HG02610 (cell line): Measurements from ENCODE around the gene BTRC.

Experiments used
- ATAC-seq: cut with Tn5 transposase; IDR thresholded peaks from one replicate; pipeline ENCODE4 v1.9.1; 2021; ENCODE audit warnings: mild to moderate bottlenecking, moderate library complexity; ENCODE audit not compliant: unreplicated experiment

Gene BTRC

DNA sequence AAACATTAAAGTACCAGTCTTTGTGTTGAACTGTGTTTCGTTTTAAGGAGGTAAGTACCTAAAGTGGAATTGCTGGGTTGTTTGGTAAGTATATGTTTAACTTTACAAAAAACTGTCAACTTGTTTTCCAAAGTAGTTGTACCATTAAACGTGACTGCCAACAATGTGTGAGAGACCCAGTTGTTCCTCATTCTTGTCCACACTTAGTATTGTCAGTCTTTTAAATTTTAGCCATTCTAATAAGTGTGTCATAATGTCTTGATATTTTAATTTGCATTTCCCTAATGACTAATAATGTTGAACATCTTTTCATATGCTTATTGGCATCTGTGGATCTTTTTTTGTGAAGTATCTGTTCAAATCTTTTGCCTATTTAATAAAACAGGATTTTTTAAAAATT lies 159.8 kb downstream of the BTRC start:
- no peak for ATAC-seq

DNA sequence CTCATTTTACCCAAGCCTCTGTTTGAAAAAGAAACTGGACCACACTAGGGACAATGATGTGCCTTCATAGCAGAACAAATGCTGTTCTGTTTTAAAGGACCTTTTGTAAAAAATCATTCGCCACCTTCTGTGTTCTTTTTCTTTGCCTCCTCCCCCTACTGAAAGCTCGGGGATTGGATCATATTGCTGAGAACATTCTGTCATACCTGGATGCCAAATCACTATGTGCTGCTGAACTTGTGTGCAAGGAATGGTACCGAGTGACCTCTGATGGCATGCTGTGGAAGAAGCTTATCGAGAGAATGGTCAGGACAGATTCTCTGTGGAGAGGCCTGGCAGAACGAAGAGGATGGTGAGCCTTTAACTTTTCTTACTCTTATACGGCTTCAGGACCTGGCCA lies 171.9 kb downstream of the BTRC start:
- ATAC-seq = no peak

DNA sequence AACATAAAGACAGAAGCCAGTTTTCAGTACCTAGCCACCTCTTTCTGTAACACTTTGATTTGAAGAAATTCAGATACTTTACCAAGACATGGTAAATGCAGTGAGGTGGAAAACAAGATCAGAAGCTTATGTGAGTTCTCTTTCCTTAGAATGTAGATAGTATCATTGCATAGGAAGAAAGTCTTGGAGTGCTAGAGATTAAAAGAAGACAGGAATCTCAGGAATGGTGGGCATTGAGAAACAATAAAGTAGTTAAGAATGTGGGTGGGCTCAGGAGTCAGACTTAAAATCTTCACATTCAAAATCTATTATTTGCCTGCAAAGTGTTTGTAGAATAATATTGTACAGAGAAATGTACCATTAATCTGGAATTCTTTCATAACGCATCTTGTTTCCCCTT lies 175.2 kb downstream of the BTRC start:
- no peak for ATAC-seq

DNA sequence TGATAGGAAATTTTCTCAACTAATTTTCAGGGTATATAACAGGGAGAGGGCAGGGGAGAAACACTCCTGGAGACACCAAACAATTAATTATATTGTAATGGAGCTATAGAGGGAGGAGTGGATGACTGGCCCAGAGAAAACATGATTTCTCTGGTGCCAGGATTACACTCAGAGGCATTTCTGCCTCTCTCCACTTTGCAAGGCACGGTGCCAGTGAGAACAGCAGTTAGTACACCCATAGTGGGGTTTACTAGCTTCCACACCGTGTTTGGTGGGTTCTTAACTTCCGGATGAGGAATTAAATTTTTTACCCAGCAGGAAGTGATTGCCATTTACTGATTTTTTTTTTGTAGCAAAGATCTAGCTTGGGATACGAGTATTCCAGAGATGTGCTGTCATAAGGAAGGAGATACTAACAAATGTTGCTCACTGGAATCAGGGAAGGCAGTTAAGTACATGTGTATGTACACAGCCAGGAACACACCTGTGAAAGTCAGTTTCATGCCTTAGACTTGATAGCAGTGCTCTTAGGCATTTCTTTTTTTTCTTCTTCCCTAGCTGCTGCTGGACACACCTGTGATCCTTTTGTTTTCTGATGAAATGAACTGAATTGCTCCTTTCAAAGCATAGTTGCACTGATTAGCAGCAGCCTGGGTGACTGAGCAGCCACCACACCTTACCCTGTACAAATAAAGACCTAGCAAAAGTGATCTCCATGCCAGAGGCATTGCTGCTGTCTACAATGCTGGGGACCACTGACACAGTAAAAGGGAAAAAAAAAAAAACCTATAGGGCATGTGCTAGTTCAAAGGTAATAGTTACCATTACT lies 176.0 kb downstream of the BTRC start:
- ATAC-seq = no peak

DNA sequence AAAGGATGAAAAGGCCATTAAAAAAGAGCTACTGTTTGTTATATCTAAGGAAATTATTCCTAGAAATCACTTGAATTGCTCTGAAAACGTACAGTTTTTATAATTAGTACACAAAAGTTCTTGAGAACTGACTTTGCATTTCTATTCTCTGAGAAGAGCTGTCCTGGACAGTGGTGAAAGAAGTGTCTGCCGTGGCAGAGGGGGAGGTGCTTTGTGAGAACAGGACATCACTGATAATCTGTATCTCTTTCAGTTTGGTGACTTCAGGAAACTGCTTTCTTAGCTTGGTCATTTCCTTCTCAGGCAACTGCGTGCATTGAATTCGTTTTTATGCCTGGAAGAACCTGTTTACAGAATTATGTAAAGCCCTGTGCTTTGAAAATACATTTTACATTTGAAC lies 182.0 kb downstream of the BTRC start:
- peak; percentile 50 for ATAC-seq

DNA sequence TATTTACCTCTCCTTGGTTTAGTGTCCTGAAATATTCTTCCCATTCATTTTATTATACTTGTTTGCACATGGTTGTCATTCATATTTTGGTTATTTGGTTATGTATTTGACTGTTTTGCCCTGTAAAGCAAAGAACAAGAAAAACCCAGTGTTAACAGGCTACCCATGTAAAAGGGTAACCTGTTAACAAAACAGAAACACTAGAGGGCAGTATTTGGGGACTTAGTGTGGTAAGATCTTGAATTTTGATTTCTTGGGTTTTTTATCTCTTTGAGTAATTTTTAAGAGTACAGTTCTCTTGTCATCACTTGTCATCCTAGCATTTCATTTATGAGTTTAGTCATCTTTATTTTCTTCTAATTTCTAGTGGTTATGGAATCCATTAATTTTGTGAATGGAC lies 182.8 kb downstream of the BTRC start:
- no peak for ATAC-seq

DNA sequence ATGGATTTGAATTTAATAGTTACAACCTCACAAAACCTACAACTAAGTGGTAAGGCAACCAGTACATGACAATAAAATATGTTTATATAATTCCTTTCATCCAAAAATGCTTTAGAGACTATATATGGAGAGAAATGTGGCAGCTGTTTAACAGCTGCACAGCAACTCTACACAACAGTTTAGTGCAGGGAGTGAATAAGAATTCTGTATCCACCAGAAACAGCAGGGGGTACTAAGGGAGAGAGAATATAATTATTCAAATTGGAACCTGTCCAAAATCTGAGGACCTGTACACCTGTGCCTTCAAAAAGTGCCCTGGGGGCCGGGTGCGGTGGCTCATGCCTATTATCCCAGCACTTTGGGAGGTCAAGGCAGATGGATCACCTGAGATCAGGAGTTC lies 184.5 kb downstream of the BTRC start:
- no peak for ATAC-seq

DNA sequence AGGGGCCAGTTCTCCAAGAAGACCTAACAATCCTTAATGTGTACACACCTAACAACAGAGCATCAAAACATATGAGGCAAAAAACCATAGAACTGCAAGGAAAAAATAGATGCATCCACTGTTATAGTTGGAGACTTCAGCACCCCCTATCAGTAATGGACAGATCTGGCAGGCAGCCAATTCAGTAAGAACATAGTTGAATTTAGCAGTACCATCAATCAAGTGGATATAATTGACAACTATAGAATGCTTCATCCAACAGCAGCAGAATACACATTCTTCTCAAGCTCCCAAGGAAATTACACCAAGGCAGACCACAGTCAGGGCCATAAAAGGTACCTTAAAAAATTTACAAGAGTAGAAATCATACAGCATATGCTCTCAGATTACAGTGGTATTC lies 191.9 kb downstream of the BTRC start:
- ATAC-seq = no peak

DNA sequence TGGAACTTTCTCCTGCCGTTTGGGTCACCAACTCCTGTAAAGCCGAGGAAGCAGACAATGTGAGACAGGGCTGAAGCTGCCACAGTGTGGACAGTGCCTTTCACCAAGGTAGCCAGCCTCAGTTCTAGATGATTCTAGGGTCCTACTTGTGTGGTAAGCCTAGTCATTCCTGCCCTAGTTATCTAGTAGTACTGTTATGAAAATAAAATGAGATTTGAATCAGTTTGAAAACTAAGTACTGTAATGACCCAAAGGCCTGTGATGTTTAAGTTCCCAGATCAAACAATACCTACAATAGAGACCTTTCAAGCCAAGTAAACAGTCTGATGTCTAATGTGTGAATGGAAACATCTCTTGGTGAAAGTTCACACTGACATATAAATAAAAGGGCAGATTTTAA lies 197.0 kb downstream of the BTRC start:
- ATAC-seq = no peak

DNA sequence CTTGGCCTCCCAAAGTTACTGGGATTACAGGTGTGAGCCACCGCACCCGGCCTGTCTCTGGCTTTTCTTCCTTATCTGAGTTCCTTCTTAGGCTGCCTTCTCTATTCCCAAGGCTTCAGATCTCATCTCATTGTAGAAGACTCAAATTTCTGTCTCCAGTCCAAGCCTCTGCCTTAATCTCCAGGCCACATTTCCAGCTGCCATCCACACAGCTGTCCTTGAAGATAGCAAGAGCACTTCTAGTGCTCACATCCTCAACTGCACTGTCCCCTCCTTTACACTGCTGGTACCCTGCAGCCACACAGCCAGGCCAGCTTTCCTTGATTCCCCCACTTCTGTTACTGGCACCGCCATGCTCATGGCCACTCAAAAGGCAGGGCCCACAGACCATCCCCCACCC lies 198.5 kb downstream of the BTRC start:
- no peak for ATAC-seq

DNA sequence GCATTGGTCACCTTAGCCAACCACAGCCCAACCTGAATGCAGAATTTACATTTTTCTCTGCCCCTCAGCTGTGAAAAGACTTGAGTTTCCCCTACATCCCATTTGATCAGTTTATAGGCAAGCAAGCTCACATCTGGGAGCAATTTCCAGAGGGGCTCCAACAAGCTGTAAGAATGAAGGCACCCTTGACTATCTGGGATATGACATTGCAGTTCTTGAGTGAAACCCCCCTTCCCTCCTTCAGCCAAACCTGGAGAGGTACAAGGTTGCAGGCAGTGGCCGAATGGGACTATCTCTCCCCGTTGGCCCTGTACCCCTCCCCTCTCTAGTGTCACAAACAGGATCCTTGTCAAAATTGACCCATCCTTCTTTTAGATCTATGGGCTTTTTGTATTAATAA lies 203.6 kb downstream of the BTRC start:
- no peak for ATAC-seq

DNA sequence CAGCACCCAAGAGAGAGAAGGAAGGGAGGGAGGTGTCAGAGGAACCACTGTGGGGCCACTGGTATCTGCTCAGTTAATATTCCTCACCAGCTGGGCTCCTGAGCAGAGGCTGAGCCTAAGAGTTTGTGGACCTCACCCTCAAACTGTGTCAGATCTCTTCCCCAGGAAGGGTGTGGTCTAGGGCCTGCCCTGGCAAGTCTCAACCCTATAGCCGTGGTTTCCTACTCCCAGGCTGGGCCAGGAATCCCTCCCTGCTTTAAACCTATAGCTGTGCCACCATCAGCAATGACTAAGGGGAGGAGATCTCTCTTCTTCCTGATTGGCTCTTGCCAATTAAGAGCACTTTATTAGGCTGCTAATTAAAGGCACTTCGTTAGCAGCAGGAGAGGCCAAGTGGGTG lies 204.2 kb downstream of the BTRC start:
- ATAC-seq = no peak

DNA sequence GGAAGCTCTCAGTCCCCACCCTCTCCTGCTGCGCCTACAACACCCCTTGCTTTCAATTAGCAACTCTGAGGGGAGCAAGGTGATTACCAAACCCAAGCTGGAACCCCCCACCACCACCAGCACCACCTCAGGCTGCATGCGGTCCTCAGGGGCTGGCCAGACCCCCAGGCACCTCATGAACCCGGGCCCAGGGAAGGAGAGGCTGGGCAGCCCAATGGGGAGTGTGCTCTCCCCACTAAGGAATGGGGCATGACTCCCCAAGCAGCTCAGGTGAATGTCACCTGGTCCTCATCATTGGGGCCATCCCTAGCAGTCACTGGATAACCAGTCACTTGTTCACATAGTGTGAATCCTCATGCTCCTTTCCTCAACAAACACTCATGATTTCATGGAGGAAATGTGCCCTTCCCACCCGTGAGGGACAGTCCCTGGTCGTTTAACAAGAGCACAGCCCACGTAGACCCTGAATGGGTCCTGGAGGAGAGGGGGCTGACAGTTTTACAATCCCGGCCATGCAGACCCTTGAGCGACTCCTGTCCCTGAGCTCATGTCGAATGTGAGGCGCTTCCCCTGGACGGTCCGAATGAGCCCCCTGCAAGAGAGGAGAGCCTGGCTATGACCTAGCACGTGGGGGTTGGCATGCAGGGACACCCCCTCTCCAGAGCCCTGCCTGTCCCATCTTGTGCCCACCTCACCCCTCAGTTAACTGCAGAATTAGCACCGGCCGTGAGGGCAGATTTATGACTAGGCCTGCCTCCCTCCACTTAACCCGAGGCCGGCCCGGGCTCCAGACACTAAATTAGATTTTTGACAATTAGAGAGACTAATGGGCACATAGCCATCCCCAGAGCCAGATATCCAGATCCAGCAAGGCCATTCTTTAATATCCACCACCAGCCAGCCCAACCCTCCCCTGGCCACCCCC lies 205.0 kb downstream of the BTRC start:
- no peak for ATAC-seq

DNA sequence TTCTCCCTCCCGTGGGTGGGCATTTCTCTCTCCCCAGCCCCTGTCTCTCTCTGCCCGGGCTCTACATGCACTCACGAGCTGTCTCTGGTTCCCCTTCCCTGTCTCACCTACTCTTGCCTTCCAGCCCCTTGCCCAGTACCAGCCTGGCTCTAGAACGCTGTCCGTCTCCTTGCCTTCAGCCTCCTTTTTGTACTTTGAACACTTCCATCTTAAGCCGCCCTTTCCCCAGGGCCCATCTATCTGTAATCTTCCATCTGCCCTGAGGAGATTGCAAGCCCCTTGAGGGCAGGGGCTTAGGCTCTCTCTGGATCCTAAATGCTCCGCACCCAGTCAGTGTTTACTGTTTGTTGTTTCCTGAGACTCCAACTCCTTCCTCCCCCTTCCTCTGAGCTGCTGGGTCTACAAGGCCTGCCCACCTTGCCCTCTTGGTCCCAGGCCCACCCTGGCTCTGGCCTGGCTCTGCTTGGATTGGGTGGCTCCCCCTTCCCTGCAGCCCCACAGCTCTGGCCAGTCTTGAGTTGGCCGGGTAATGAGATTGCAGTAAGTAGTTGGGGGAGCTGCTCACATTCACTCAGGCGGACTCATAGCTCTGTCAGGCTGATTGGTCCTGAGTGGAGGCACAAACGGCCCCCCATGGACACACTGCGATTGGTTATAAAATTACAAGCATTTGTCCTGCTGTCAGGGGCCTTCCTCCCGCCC lies 205.8 kb downstream of the BTRC start:
- ATAC-seq = no peak

DNA sequence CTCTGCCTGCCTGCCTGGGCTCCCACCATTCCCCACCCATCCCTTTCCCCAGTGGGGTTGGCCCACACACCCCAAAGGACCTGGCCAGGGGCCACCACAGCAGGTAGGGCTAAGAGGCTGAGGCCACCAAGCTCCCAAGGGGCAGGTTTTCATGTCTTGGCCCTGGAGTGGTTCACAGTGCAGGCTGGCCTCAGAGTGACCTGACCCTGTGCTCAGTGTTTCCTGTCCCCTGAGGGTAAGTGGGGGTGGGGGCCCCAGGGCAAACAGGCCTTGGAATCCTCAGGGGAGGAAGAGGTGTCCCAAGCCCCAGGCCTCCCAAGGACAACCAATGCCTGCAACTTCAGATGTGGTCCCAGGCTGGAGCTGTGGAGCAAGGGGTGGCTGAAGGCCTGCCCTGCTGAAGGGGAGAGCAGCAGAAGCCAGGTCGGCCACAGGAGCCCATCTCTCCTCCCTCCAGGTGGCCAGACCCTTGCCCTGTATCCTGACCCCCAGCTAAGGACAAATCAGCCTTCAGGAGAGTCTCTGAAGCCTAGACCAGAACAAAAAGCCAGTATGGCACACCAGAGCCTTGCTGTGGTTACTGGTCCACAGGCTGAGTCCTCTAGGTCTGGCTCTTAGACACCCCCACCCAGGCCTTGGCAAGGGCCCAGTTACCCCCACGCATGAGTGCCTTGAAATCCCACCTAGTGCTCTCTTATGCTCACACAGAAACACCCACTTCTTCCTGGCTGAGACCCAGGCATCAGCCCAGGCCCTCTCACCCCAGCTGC lies 206.5 kb downstream of the BTRC start:
- no peak for ATAC-seq

DNA sequence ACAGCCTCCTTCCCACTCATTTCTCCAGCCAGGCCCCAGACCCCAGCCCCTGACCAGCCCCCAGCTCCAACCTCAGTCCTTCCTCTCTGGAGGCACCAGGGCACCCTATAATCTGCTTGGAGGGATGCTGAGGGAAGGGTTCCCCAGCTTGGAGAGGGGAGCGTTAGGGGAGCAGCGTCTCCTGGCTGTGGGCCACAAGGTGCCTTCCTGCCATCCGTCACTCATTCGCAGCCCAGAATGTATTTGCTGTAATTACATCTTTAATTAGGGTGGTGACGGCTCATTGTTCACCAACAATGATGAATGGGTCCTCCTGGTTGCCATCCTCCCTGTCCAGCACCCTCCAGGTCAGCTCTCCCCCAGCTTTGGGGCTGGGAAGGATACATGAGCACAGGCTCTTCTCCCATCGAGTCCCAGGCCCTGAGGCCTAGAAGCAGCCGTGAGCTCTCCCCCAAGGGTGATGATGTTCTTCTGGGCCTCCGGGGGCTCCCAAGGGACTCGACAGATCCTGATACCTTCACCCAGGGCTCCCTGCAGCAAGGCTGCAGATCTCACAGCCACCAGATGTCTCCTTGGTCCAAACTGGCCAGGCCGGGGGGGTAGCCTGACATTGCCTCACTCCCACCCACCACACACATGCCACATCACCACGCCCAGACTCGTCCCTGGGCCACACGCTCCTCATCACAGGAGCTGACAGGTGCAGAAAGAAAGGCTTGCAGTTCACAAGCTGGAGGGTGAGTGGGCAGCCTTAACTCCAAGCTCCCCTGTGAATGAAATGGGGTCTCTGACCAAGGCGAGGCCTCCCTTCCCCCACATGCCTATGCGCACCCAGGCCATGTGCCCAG lies 207.3 kb downstream of the BTRC start:
- no peak for ATAC-seq

DNA sequence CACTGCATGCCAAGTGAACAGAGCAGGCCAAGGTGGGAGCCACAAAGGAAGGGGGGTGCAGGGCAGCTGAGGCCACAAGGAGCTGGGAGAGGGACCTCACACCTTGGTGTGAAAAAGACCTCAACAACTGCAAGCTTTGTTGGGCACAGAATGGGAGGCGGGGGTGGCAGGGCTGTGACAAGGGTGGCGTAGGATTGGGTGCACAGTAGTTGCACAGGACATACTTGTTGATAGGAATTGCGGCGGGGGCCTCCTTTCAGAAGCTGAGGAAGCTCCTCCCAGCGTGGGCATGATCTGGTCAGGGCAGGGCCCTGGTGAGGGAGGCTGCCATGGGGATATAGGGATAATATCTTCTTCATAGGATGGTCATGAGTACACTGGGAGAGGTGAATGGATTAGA lies 208.3 kb downstream of the BTRC start:
- ATAC-seq = no peak

DNA sequence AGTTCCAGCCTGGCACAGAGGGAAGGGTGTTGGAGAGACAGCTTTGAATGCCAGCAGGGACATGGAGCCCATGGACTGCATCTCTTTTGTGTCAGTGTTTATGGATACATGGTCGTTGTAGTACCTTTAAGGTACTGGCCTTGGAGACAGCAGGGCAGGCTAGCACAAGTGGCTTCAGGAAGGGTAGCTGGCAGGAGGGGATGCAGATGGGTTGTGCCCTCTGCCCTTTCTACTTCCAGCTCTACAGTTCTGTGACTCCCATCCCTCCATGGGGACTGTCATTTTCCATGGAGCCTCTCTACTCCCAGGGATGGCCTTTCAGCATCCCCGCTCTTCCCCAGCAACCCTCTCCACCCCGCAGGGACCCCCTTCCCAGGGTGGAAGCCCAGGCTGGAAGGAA lies 209.0 kb downstream of the BTRC start:
- ATAC-seq = no peak

DNA sequence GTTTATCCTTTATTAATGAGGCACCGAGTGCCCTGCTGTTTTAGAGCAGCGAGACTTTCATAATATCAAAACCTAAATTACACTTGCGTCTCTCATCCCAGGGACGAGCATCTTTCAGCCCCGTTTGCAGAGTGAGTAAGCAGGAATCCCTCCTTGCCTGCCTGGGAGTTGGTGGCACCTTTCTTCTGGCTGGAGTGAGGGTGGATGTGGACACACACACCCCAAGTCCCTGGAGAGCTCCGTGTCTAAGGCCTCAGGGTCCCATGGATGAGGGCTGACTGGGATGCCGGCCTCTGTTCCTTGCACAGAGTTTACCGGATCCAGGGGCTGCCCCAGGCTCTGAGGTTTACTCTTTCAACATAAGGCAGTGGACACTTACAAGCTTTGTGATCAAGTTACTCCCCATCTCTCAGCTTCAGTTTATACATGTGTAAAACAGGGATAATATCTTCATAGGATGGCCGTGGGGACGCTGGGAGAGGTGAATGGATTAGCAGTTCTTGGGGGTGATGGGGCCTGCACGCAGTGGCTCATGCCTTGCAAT lies 209.6 kb downstream of the BTRC start:
- no peak for ATAC-seq
